HCT116 (cell line): ENCODE data around the gene XYLT1. TPM values are rescaled to one million over a fixed set of nuclear protein-coding genes. Genes with fewer than 3 reads are reported as not detected.

ENCODE experiments used
- ATAC-seq: fragments of 200-7000 bp; cut with Tn5 transposase; 2 replicates; pipeline ENCODE4 v1.9.1; 2020; ENCODE audit warnings: mild to moderate bottlenecking, moderate library complexity
- BruUV-seq: library from RNA; stranded (reverse); fragments of 400-500 nt; replicated peaks from 2 replicates; lab custom pipeline; 2021; lab: Mats Ljungman, UMichigan
- CTCF ChIA-PET: fragments of 300-600 bp; sonication (Branson Sonifier 250); formaldehyde crosslinking; loops from one replicate; lab custom pipeline; 2021; ENCODE audit warnings: antibody characterized with exemption; lab: Charles Lee
- POLR2A ChIA-PET: fragments of 300-600, 350-600 bp; sonication (Branson Sonifier 250); formaldehyde crosslinking; loops from one replicate; lab custom pipeline; 2021; ENCODE audit warnings: antibody characterized with exemption; lab: Charles Lee
- RAD21 ChIA-PET, 2 experiments: fragments of 300-600 bp; sonication (Branson Sonifier 250); formaldehyde crosslinking; loops; one replicate each; lab custom pipeline; 2023; ENCODE audit warnings: low total read pairs in 2 of 2; ENCODE audit not compliant: uncharacterized antibody in 2 of 2, unreplicated experiment in 2 of 2, low non-redundant PET in 1 of 2; lab: Charles Lee
- DNase-seq: peaks from one replicate; pipeline ENCODE4 v3.0.0-alpha.2; 2010; ENCODE audit warnings: low read depth, low spot score
- H2AFZ ChIP-seq: fragments of 200-600 bp; shearing (Covaris generic), sonication (generic); 2 replicates; pipeline ENCODE4 v1.6.1; 2017; ENCODE audit warnings: low read depth, mixed run types, mixed read lengths, antibody characterized with exemption, low read length; ENCODE audit not compliant: poor library complexity, severe bottlenecking
- H3K27ac ChIP-seq: 2 replicates; pipeline ENCODE4 v1.5.1; 2012; ENCODE audit warnings: low read depth, low read length
- H3K27me3 ChIP-seq: fragments of 200-600 bp; sonication (generic); 2 replicates; pipeline ENCODE4 v1.6.1; 2016; ENCODE audit warnings: mixed run types, low read length, mixed read lengths; ENCODE audit not compliant: insufficient read depth
- H3K36me3 ChIP-seq, 2 experiments: fragments of 200-500 bp in 1 of 2; fragments of 200-600 bp in 1 of 2; sonication (Bioruptor generic) in 1 of 2; sonication (generic) in 1 of 2; 2 replicates each; pipeline versions ENCODE4 v1.5.1 to v1.6.1; 2014 to 2016; ENCODE audit warnings: low read length in 2 of 2, inconsistent platforms in 1 of 2, mixed read lengths in 1 of 2, mixed run types in 1 of 2; ENCODE audit not compliant: insufficient read depth in 2 of 2, control insufficient read depth in 1 of 2
- H3K4me1 ChIP-seq, 2 experiments: fragments of 200-600 bp in 1 of 2; sonication (generic) in 1 of 2; 2 replicates each; pipeline versions ENCODE4 v1.5.1 to v1.6.1; 2012 to 2017; ENCODE audit warnings: low read length in 2 of 2, inconsistent platforms in 1 of 2, mild to moderate bottlenecking in 1 of 2, mixed read lengths in 1 of 2, mixed run types in 1 of 2, moderate library complexity in 1 of 2; ENCODE audit not compliant: insufficient read depth in 2 of 2, control insufficient read depth in 1 of 2
- H3K4me2 ChIP-seq: fragments of 200-600 bp; sonication (generic); 2 replicates; pipeline ENCODE4 v1.6.1; 2017; ENCODE audit warnings: mixed run types, low read length, mixed read lengths
- H3K4me3 ChIP-seq, 2 experiments: fragments of 200-600 bp in 1 of 2; sonication (generic) in 1 of 2; replicated peaks in 1 of 2; 2 replicates each; pipeline ENCODE4 v1.5.1; 2011 to 2016; ENCODE audit warnings: low read length in 2 of 2, control low read depth in 1 of 2, low read depth in 1 of 2, mild to moderate bottlenecking in 1 of 2, mixed read lengths in 1 of 2, mixed run types in 1 of 2
- H3K79me2 ChIP-seq: fragments of 200-600 bp; sonication (generic); 2 replicates; pipeline ENCODE4 v1.6.1; 2017; ENCODE audit warnings: mild to moderate bottlenecking, mixed run types, low read length, moderate library complexity, mixed read lengths; ENCODE audit not compliant: insufficient read depth
- H3K9ac ChIP-seq: fragments of 200-600 bp; sonication (generic); 2 replicates; pipeline ENCODE4 v1.6.1; 2016; ENCODE audit warnings: low read length, mixed read lengths
- H3K9me2 ChIP-seq: fragments of 200-600 bp; sonication (generic), shearing (Covaris generic); 2 replicates; pipeline ENCODE4 v1.6.1; 2017; ENCODE audit warnings: mixed run types, mild to moderate bottlenecking, moderate library complexity; ENCODE audit not compliant: insufficient read depth
- H3K9me3 ChIP-seq, 2 experiments: fragments of 200-500 bp in 1 of 2; fragments of 200-600 bp in 1 of 2; sonication (Bioruptor generic) in 1 of 2; sonication (generic) in 1 of 2; 2 replicates each; pipeline ENCODE4 v1.6.1; 2014 to 2017; ENCODE audit warnings: low read length in 2 of 2, mixed read lengths in 2 of 2, inconsistent platforms in 1 of 2, low read depth in 1 of 2, mild to moderate bottlenecking in 1 of 2, mixed run types in 1 of 2, moderate library complexity in 1 of 2; ENCODE audit not compliant: control insufficient read depth in 1 of 2, insufficient read depth in 1 of 2
- H4K20me1 ChIP-seq: fragments of 200-600 bp; sonication (generic), shearing (Covaris generic); 2 replicates; pipeline ENCODE4 v1.6.1; 2017; ENCODE audit warnings: mixed run types, mild to moderate bottlenecking, moderate library complexity; ENCODE audit not compliant: insufficient read depth
- CBX3 ChIP-seq: IDR thresholded peaks from 2 replicates; pipeline ENCODE4 v1.6.1; 2012; ENCODE audit warnings: low read depth
- CEBPB ChIP-seq: IDR thresholded peaks from 2 replicates; pipeline ENCODE4 v1.6.1; 2012; ENCODE audit warnings: low read depth
- ELF1 ChIP-seq: IDR thresholded peaks from 2 replicates; pipeline ENCODE4 v1.6.1; 2012; ENCODE audit warnings: low read depth, borderline replicate concordance
- EZH2 ChIP-seq: fragments of 200-600 bp; sonication (generic); IDR thresholded peaks from 2 replicates; pipeline ENCODE4 v1.6.1; 2017; ENCODE audit warnings: antibody characterized with exemption, mixed run types
- EZH2phosphoT487 ChIP-seq: fragments of 200-600 bp; IDR thresholded peaks from 2 replicates; pipeline ENCODE4 v1.6.1; 2018; ENCODE audit warnings: antibody characterized with exemption, borderline replicate concordance
- FOSL1 ChIP-seq: IDR thresholded peaks from 2 replicates; pipeline ENCODE4 v1.6.1; 2012; ENCODE audit warnings: low read depth
- POLR2A ChIP-seq: IDR thresholded peaks from 2 replicates; pipeline ENCODE4 v1.7.0; 2011; ENCODE audit warnings: borderline replicate concordance; ENCODE audit not compliant: insufficient read depth, insufficient read length; ENCODE audit errors: extremely low read depth
- POLR2AphosphoS5 ChIP-seq: IDR thresholded peaks from 2 replicates; pipeline ENCODE4 v1.6.1; 2011; ENCODE audit warnings: mild to moderate bottlenecking, low read depth, low read length, moderate library complexity
- RAD21 ChIP-seq: IDR thresholded peaks from 2 replicates; pipeline ENCODE4 v1.6.1; 2012; ENCODE audit warnings: low read depth, mild to moderate bottlenecking
- TCF7L2 ChIP-seq: IDR thresholded peaks from 2 replicates; pipeline ENCODE4 v1.7.0; 2011; ENCODE audit warnings: borderline replicate concordance, inconsistent platforms; ENCODE audit not compliant: insufficient read depth, insufficient read length; ENCODE audit errors: extremely low read depth
- YY1 ChIP-seq: IDR thresholded peaks from 2 replicates; pipeline ENCODE4 v1.6.1; 2011; ENCODE audit warnings: low read length, low read depth, moderate library complexity, mild to moderate bottlenecking; ENCODE audit not compliant: insufficient replicate concordance; ENCODE audit errors: extremely low read depth
- ZFX ChIP-seq: fragments of 450-650 bp; IDR thresholded peaks from 2 replicates; pipeline ENCODE4 v1.6.1; 2017
- ZNF274 ChIP-seq: fragments of 200-500 bp; sonication (Bioruptor generic); IDR thresholded peaks from 2 replicates; pipeline ENCODE4 v1.6.1; 2014; ENCODE audit warnings: mild to moderate bottlenecking, low read depth, low read length, inconsistent platforms
- intact Hi-C: fragments of 100-400 bp; cut with micrococcal nuclease; formaldehyde crosslinking; loops from 2 replicates; pipeline ENCODE4 v1.10.0; 2022
- total RNA-seq: library from RNA; stranded (reverse); gene quantifications from one replicate; pipeline ENCODE4 v1.2.1, GENCODE V29; 2021; ENCODE audit not compliant: unreplicated experiment
- TF ChIP-seq, protein P1 (sequence below): IDR thresholded peaks from 2 replicates; pipeline ENCODE4 v1.6.1; 2012; ENCODE audit warnings: low read depth
- TF ChIP-seq, protein P2 (sequence below): IDR thresholded peaks from 2 replicates; pipeline ENCODE4 v1.6.1; 2012
- TF ChIP-seq, protein P3 (sequence below): IDR thresholded peaks from 2 replicates; pipeline ENCODE4 v1.6.1; 2011; ENCODE audit warnings: mild to moderate bottlenecking, low read length, moderate library complexity; ENCODE audit not compliant: insufficient replicate concordance; ENCODE audit errors: extremely low read depth
- TF ChIP-seq, protein P4 (sequence below), 3 experiments: fragments of 200-600 bp in 1 of 3; sonication (generic) in 1 of 3; IDR thresholded peaks in 2 of 3; conservative IDR thresholded peaks in 1 of 3; 2 replicates each; pipeline ENCODE4 v1.5.1; 2012 to 2017; ENCODE audit warnings: low read depth in 2 of 3, low read length in 2 of 3, antibody characterized with exemption in 1 of 3, borderline replicate concordance in 1 of 3, control low read depth in 1 of 3, mild to moderate bottlenecking in 1 of 3, mixed read lengths in 1 of 3, mixed run types in 1 of 3, moderate library complexity in 1 of 3; ENCODE audit not compliant: insufficient read depth in 1 of 3
- TF ChIP-seq, protein P5 (sequence below): IDR thresholded peaks from 2 replicates; pipeline ENCODE4 v1.6.1; 2012

XYLT1 gene
- total RNA-seq, 1 experiment from 2014 or later = 4.5 TPM

DNA sequence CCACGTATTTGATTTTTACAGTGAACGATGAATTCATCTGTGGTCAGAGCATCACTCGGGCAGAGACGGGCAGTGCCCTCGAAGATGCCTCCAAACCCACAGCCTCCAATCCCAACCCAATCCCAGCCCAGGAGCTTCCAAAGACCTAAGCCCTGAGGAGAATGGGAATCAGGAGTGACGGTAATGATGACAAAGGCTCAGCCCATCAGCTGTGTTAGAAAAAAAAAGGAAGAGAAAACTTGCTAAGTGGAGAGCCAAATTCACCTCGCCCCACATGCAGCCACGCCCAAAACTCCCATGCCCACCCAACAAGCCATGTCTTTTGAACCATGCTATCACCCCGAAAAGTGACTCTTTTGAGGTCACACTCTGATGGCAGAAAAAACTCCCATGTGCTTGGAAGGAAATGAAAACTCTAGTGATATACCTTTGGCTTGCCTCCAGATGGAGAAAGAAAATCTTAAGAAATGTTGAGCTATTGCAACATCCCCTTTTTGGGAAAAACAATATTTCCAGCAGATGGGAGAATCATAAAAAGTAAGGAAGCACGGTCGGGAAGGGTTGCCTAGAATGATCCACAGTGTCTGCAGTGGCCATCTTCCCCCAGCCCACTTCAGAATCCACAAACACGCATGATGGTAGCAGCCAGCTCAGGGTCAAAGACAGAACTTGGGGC, 37.7 kb downstream of the XYLT1 start:
- ChIA-PET POLR2A (no interaction called here), RAD21 (no interaction called here), CTCF (no interaction called here)
- Histone ChIP-seq H3K9me3 (no peaks in the 10 kb centered on the region), H3K27ac (no peak overlapping the region), H3K9me2 (no peaks in the 10 kb centered on the region), H3K36me3 (no peaks in the 10 kb centered on the region), H3K79me2 (no peaks in the 10 kb centered on the region), H3K9ac (no peak overlapping the region), H3K4me1 (no peaks in the 10 kb centered on the region), H2AFZ (no peak overlapping the region), H3K27me3 (no peaks in the 10 kb centered on the region), H3K4me3 (no peak overlapping the region), H3K4me2 (no peak overlapping the region), H4K20me1 (no peaks in the 10 kb centered on the region)
- intact Hi-C loops = no loop called here
- DNase-seq (no peak), ATAC-seq (no peak)
- no TSS peak for BruUV-seq
- no peak for TF ChIP-seq RAD21
- TF ChIP-seq POLR2AphosphoS5 = no peak
- TF ChIP-seq EZH2 = no peak
- TF ChIP-seq, protein P1, sequence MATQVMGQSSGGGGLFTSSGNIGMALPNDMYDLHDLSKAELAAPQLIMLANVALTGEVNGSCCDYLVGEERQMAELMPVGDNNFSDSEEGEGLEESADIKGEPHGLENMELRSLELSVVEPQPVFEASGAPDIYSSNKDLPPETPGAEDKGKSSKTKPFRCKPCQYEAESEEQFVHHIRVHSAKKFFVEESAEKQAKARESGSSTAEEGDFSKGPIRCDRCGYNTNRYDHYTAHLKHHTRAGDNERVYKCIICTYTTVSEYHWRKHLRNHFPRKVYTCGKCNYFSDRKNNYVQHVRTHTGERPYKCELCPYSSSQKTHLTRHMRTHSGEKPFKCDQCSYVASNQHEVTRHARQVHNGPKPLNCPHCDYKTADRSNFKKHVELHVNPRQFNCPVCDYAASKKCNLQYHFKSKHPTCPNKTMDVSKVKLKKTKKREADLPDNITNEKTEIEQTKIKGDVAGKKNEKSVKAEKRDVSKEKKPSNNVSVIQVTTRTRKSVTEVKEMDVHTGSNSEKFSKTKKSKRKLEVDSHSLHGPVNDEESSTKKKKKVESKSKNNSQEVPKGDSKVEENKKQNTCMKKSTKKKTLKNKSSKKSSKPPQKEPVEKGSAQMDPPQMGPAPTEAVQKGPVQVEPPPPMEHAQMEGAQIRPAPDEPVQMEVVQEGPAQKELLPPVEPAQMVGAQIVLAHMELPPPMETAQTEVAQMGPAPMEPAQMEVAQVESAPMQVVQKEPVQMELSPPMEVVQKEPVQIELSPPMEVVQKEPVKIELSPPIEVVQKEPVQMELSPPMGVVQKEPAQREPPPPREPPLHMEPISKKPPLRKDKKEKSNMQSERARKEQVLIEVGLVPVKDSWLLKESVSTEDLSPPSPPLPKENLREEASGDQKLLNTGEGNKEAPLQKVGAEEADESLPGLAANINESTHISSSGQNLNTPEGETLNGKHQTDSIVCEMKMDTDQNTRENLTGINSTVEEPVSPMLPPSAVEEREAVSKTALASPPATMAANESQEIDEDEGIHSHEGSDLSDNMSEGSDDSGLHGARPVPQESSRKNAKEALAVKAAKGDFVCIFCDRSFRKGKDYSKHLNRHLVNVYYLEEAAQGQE = no peak
- TF ChIP-seq YY1 = no peak
- TF ChIP-seq, protein P2, sequence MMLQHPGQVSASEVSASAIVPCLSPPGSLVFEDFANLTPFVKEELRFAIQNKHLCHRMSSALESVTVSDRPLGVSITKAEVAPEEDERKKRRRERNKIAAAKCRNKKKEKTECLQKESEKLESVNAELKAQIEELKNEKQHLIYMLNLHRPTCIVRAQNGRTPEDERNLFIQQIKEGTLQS = no peak
- no peak for TF ChIP-seq CEBPB
- TF ChIP-seq EZH2phosphoT487 = no peak
- no peak for TF ChIP-seq CBX3
- no peak for TF ChIP-seq ELF1
- TF ChIP-seq, protein P3, sequence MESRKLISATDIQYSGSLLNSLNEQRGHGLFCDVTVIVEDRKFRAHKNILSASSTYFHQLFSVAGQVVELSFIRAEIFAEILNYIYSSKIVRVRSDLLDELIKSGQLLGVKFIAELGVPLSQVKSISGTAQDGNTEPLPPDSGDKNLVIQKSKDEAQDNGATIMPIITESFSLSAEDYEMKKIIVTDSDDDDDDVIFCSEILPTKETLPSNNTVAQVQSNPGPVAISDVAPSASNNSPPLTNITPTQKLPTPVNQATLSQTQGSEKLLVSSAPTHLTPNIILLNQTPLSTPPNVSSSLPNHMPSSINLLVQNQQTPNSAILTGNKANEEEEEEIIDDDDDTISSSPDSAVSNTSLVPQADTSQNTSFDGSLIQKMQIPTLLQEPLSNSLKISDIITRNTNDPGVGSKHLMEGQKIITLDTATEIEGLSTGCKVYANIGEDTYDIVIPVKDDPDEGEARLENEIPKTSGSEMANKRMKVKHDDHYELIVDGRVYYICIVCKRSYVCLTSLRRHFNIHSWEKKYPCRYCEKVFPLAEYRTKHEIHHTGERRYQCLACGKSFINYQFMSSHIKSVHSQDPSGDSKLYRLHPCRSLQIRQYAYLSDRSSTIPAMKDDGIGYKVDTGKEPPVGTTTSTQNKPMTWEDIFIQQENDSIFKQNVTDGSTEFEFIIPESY = no peak
- no peak for TF ChIP-seq TCF7L2
- TF ChIP-seq ZNF274 = no peak
- TF ChIP-seq ZFX = no peak
- TF ChIP-seq, protein P4, sequence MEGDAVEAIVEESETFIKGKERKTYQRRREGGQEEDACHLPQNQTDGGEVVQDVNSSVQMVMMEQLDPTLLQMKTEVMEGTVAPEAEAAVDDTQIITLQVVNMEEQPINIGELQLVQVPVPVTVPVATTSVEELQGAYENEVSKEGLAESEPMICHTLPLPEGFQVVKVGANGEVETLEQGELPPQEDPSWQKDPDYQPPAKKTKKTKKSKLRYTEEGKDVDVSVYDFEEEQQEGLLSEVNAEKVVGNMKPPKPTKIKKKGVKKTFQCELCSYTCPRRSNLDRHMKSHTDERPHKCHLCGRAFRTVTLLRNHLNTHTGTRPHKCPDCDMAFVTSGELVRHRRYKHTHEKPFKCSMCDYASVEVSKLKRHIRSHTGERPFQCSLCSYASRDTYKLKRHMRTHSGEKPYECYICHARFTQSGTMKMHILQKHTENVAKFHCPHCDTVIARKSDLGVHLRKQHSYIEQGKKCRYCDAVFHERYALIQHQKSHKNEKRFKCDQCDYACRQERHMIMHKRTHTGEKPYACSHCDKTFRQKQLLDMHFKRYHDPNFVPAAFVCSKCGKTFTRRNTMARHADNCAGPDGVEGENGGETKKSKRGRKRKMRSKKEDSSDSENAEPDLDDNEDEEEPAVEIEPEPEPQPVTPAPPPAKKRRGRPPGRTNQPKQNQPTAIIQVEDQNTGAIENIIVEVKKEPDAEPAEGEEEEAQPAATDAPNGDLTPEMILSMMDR (IDR thresholded peaks at IDR 0.05 in 2 of 3, conservative IDR thresholded peaks at IDR 0.05 in 1 of 3; ENCODE audit: borderline replicate concordance in 1 of 3, insufficient read depth in 1 of 3, low read depth in 2 of 3, low read length in 2 of 3) = no peak
- TF ChIP-seq, protein P5, sequence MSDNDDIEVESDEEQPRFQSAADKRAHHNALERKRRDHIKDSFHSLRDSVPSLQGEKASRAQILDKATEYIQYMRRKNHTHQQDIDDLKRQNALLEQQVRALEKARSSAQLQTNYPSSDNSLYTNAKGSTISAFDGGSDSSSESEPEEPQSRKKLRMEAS = no peak
- no peak for TF ChIP-seq POLR2A
- no peak for TF ChIP-seq FOSL1
